Thoracic aorta (tissue), 2 donors: Measurements from ENCODE around the gene SNAPC2. TPM values are rescaled to one million over a fixed set of nuclear protein-coding genes. Genes with fewer than 3 reads are reported as not detected.

ENCODE experiments used
- ATAC-seq: fragments of 150-250 bp; one replicate; pipeline ENCODE4 v1.8.0; 2017; ENCODE audit warnings: low read depth; ENCODE audit not compliant: insufficient number of reproducible peaks, low FRiP score
- DNase-seq: peaks from one replicate; pipeline ENCODE4 v3.0.0-alpha.2; 2020; ENCODE audit warnings: low spot score
- H3K27ac ChIP-seq, 2 donors: fragments of 200-600 bp; sonication (generic); 1 replicate in 1 of 2; 2 replicates in 1 of 2; pipeline ENCODE4 v1.5.1; 2016; ENCODE audit warnings: mild to moderate bottlenecking in 2 of 2, moderate library complexity in 2 of 2
- H3K27me3 ChIP-seq: fragments of 200-600 bp; sonication (generic); replicated peaks from 2 replicates; pipeline ENCODE4 v1.6.0; 2016; ENCODE audit warnings: mild to moderate bottlenecking; ENCODE audit not compliant: insufficient read depth
- H3K36me3 ChIP-seq: fragments of 200-600 bp; sonication (generic); one replicate; pipeline ENCODE4 v1.5.1; 2016
- H3K4me1 ChIP-seq, 2 donors: fragments of 200-600 bp; sonication (generic); 1 replicate in 1 of 2; 2 replicates in 1 of 2; pipeline versions ENCODE4 v1.5.1 to v1.6.0; 2016; ENCODE audit warnings: low read depth in 2 of 2, mild to moderate bottlenecking in 1 of 2; ENCODE audit not compliant: control insufficient read depth in 1 of 2
- H3K4me3 ChIP-seq: fragments of 200-600 bp; sonication (generic); 2 replicates; pipeline ENCODE4 v1.5.1; 2016; ENCODE audit warnings: mild to moderate bottlenecking
- H3K9me3 ChIP-seq: fragments of 200-600 bp; sonication (generic); 2 replicates; pipeline ENCODE4 v1.5.1; 2016
- total RNA-seq, 2 donors: library from RNA; depleted of rRNA; stranded (reverse); fragments of >200 nt; gene quantifications; one replicate each; pipeline versions ENCODE4 v1.1.0 to v1.2.3, GENCODE V29; 2016
- TF ChIP-seq, protein P1 (sequence below): fragments of 200-600 bp; sonication (generic); IDR thresholded peaks from one replicate; pipeline ENCODE4 v1.5.1; 2019; ENCODE audit warnings: antibody characterized with exemption

SNAPC2 gene
- total RNA-seq, 2 donors from 2014 or later: 13.3 to 26.1 TPM

DNA sequence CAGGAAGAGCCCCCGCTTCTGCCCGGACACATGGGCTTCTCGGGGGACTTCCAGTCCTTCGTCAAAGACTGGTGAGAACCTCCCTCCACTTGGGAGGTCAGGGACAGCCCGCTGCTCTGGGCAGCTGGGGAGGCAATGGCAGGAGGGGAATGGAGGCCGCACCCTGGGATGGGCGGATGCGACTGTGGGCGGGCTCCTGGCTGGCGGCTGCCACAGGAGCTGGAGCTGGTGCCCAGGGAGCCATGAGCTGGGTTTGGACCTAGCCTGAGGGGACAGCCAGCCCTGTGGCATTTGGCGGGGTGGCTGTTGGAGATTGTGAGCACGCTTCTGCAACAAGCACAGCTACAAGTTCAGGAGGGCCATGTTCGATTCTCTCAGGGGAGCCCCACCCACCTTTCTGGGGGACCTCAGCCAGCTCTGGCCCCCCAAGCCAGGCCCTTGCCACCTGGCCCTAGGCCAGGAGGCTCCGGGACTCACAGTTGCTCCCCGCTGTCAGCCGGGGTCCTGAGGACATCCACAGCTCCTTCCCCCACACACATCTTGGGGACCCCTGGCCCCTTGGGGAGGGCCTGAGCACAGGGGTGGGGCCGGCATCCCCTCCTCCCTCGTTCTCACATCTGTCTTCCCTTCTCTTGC, 8.5 kb upstream of the SNAPC2 start:
- peaks cover 34% of the 10 kb centered on the region for H3K36me3 ChIP-seq
- no peak for DNase-seq
- peaks cover 9 to 19% of the 10 kb centered on the region in 2 donors for H3K4me1 ChIP-seq
- H3K9me3 ChIP-seq: no peaks in the 10 kb centered on the region
- ATAC-seq: no peak
- TF ChIP-seq, protein P1, sequence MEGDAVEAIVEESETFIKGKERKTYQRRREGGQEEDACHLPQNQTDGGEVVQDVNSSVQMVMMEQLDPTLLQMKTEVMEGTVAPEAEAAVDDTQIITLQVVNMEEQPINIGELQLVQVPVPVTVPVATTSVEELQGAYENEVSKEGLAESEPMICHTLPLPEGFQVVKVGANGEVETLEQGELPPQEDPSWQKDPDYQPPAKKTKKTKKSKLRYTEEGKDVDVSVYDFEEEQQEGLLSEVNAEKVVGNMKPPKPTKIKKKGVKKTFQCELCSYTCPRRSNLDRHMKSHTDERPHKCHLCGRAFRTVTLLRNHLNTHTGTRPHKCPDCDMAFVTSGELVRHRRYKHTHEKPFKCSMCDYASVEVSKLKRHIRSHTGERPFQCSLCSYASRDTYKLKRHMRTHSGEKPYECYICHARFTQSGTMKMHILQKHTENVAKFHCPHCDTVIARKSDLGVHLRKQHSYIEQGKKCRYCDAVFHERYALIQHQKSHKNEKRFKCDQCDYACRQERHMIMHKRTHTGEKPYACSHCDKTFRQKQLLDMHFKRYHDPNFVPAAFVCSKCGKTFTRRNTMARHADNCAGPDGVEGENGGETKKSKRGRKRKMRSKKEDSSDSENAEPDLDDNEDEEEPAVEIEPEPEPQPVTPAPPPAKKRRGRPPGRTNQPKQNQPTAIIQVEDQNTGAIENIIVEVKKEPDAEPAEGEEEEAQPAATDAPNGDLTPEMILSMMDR: no peak
- no peak overlapping the region for H3K27ac ChIP-seq
- H3K4me3 ChIP-seq: no peak overlapping the region
- no peaks in the 10 kb centered on the region for H3K27me3 ChIP-seq

DNA sequence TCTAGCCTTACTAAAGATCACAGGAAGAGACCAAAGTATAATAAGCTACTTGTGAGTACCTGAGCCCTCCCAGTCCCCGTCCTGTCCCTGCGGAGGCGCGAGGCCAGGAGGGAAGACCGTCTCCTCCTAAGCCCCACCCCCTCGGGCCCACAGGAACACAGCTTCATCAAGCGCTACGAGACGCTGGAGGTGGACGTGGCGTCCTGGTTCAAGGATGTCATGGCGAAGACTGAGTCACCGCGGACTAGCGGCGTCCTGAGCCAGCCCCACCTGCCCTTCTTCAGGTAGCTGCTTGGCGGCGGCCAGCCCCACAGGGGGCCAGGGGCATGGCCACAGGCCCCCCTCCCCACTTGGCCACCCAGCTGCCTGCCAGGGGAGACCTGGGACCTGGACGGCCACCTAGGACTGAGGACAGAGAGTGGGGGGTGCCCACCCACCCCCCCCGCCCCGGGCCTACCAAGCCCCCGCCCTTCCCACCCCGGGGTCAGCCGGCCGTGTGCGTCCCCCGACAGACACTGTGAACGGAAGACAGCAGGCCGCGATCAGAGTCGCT, 7.9 kb upstream of the SNAPC2 start:
- TF ChIP-seq, protein P1: no peak
- peaks cover 34% of the 10 kb centered on the region for H3K36me3 ChIP-seq
- H3K27ac ChIP-seq: no peak overlapping the region
- no peaks in the 10 kb centered on the region for H3K27me3 ChIP-seq
- peaks cover 9 to 20% of the 10 kb centered on the region in 2 donors for H3K4me1 ChIP-seq
- H3K4me3 ChIP-seq: no peak overlapping the region
- no peaks in the 10 kb centered on the region for H3K9me3 ChIP-seq
- DNase-seq (no peak), ATAC-seq (no peak)

DNA sequence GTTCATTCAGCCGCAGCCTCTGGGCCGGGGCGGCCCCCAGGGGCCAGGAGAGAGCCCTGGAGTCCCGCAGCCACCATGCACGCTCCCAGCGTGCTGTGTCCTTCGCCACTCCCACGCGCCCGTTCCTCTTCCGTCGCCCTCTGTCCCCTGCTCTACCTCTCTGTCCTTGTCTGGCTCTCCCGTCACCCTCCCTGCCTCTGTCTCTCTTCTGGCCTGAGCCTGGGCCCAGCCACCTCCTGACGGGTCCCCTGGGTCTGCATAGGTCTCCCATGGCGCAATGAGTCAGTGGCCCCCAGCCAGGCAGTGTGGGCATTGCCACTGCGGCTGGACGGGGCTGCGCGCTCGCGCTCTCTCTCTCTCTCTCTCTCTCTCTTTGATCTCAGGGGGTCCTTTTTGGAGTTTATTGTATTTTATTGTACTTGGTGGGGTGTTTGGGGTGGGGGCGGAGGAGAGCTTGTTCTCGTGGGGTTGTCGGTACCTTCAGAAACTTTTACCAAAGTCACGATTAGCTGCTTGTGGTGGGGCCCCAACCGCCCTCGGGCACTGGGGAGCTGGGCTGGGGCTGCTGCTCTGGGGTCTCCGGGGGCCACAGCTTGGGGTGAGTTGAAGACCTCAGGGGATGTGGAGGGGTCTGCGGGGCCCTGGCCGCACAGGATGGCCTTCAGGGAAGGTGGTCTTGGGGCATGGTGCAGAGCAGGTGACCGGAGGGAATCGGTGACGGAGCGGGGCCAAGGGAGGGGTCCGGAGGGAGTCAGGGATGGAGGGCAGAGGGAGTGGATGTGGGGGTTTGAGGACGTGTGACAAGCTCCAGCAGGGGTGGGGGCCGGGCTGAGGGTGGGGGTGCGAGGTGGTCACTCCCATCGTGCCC, 7.2 kb upstream of the SNAPC2 start:
- Histone ChIP-seq H3K4me3 (no peak overlapping the region), H3K36me3 (peaks cover 34% of the 10 kb centered on the region), H3K27ac (no peak overlapping the region), H3K9me3 (no peaks in the 10 kb centered on the region), H3K4me1 (peaks cover 11 to 22% of the 10 kb centered on the region in 2 donors), H3K27me3 (no peaks in the 10 kb centered on the region)
- DNase-seq (no peak), ATAC-seq (no peak)
- TF ChIP-seq, protein P1: no peak

DNA sequence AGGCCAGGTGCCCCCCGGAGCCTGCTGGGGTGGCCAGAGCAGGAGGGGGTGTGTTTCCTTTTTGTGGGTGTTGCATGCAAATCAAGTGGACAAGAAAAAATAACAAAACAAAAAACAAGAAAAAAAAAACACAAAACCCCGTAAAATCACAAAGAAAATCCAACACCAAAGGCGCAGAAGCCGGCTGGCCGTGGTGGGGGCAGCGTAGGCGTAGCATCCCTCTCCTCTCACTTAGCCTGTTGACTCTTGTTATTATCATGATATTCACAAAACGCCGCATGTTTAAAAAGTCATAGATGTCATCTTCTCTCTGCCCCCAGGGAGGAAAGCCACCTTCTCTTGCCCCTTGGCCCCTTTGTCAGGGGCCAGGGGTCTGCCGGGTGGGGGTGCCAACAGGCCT, 6.5 kb upstream of the SNAPC2 start:
- H3K36me3 ChIP-seq: peaks cover 34% of the 10 kb centered on the region
- H3K4me1 ChIP-seq: peaks cover 14 to 29% of the 10 kb centered on the region in 2 donors
- TF ChIP-seq, protein P1: no peak
- ATAC-seq (no peak), DNase-seq (no peak)
- H3K9me3 ChIP-seq: no peaks in the 10 kb centered on the region
- no peaks in the 10 kb centered on the region for H3K27me3 ChIP-seq
- no peak overlapping the region for H3K27ac ChIP-seq
- no peak overlapping the region for H3K4me3 ChIP-seq

DNA sequence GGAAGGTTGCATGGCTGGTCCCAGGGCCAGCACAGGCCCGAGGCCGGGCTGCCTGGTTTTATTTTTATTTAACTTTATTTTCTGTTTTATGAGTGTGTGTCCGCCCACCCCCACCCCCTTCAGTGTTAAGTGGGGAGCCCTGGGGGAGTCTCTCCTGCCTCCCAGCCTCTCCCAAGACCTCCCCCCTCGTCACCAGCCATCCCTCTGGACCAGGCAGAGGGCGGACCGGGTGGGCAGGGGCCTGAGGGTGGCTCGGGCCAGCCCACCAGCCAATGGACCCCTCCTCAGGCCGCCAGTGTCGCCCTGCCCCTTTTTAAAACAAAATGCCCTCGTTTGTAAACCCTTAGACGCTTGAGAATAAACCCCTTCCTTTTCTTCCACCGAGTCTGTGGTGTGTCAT, 6.0 kb upstream of the SNAPC2 start:
- DNase-seq (no peak), ATAC-seq (no peak)
- no peaks in the 10 kb centered on the region for H3K27me3 ChIP-seq
- H3K27ac ChIP-seq: no peak overlapping the region
- H3K36me3 ChIP-seq: peaks cover 34% of the 10 kb centered on the region
- peaks cover 14 to 32% of the 10 kb centered on the region in 2 donors for H3K4me1 ChIP-seq
- no peaks in the 10 kb centered on the region for H3K9me3 ChIP-seq
- H3K4me3 ChIP-seq: no peak overlapping the region
- TF ChIP-seq, protein P1: no peak
